Liver (tissue), 9 donors: ENCODE results near the gene GALNT9. TPM values are rescaled to one million over a fixed set of nuclear protein-coding genes. Genes with fewer than 3 reads are reported as not detected.

ENCODE experiments used
- DNase-seq: peaks from one replicate; pipeline ENCODE4 v3.0.0-alpha.2; 2017; ENCODE audit warnings: low spot score
- H3K27ac ChIP-seq, 2 donors: one replicate each; pipeline ENCODE4 v1.7.0; 2013; ENCODE audit warnings: inconsistent platforms in 2 of 2, low read length in 2 of 2, control low read depth in 1 of 2, low read depth in 1 of 2, mild to moderate bottlenecking in 1 of 2
- H3K27me3 ChIP-seq, 4 donors: one replicate each; pipeline versions ENCODE4 v1.6.1 to v1.7.0; 2013; ENCODE audit warnings: low read length in 3 of 4, inconsistent platforms in 1 of 4, mild to moderate bottlenecking in 1 of 4, moderate library complexity in 1 of 4; ENCODE audit not compliant: control insufficient read depth in 4 of 4, insufficient read depth in 4 of 4
- H3K36me3 ChIP-seq, 4 donors: one replicate each; pipeline versions ENCODE4 v1.6.1 to v1.7.0; 2013; ENCODE audit warnings: low read length in 3 of 4, mild to moderate bottlenecking in 3 of 4, low read depth in 1 of 4, moderate library complexity in 1 of 4; ENCODE audit not compliant: control insufficient read depth in 4 of 4, insufficient read depth in 3 of 4
- H3K4me1 ChIP-seq, 4 donors: one replicate each; pipeline versions ENCODE4 v1.6.1 to v1.7.0; 2013; ENCODE audit warnings: low read length in 3 of 4, mild to moderate bottlenecking in 3 of 4, moderate library complexity in 1 of 4; ENCODE audit not compliant: control insufficient read depth in 4 of 4, insufficient read depth in 4 of 4
- H3K4me3 ChIP-seq, 3 donors: one replicate each; pipeline versions ENCODE4 v1.6.1 to v1.7.0; 2013; ENCODE audit warnings: low read length in 3 of 3, control low read depth in 1 of 3, low read depth in 1 of 3, mild to moderate bottlenecking in 1 of 3
- H3K9ac ChIP-seq, 2 donors: one replicate each; pipeline ENCODE4 v1.7.0; 2013; ENCODE audit warnings: low read length in 2 of 2, mild to moderate bottlenecking in 2 of 2, moderate library complexity in 2 of 2, control low read depth in 1 of 2, low read depth in 1 of 2
- H3K9me3 ChIP-seq, 4 donors: one replicate each; pipeline versions ENCODE4 v1.6.1 to v1.7.0; 2013; ENCODE audit warnings: low read length in 3 of 4; ENCODE audit not compliant: control insufficient read depth in 4 of 4
- EGR1 ChIP-seq, 2 donors: IDR thresholded peaks; 2 replicates each; pipeline ENCODE4 v1.6.1; 2016 to 2018; ENCODE audit warnings: antibody characterized with exemption in 2 of 2, low read depth in 2 of 2
- FOXA1 ChIP-seq: IDR thresholded peaks from 2 replicates; pipeline ENCODE4 v1.6.1; 2016; ENCODE audit warnings: antibody characterized with exemption
- FOXA2 ChIP-seq: IDR thresholded peaks from 2 replicates; pipeline ENCODE4 v1.6.1; 2016; ENCODE audit warnings: antibody characterized with exemption
- GABPA ChIP-seq, 2 donors: IDR thresholded peaks in 1 of 2; conservative IDR thresholded peaks in 1 of 2; 2 replicates each; pipeline ENCODE4 v1.6.1; 2016; ENCODE audit warnings: antibody characterized with exemption in 2 of 2, mild to moderate bottlenecking in 1 of 2, moderate library complexity in 1 of 2
- HNF4A ChIP-seq, 2 donors: conservative IDR thresholded peaks; 2 replicates each; pipeline ENCODE4 v1.6.1; 2016; ENCODE audit warnings: antibody characterized with exemption in 2 of 2, mild to moderate bottlenecking in 2 of 2
- HNF4G ChIP-seq: IDR thresholded peaks from 2 replicates; pipeline ENCODE4 v1.6.1; 2016; ENCODE audit warnings: antibody characterized with exemption
- JUND ChIP-seq, 2 donors: IDR thresholded peaks; 2 replicates each; pipeline ENCODE4 v1.6.1; 2016; ENCODE audit warnings: antibody characterized with exemption in 2 of 2
- NR2F2 ChIP-seq: IDR thresholded peaks from 2 replicates; pipeline ENCODE4 v1.6.1; 2016; ENCODE audit warnings: antibody characterized with exemption
- RXRA ChIP-seq, 2 donors: IDR thresholded peaks; 2 replicates each; pipeline ENCODE4 v1.6.1; 2017 to 2018; ENCODE audit warnings: antibody characterized with exemption in 2 of 2, mild to moderate bottlenecking in 1 of 2
- SP1 ChIP-seq: IDR thresholded peaks from 2 replicates; pipeline ENCODE4 v1.6.1; 2018; ENCODE audit warnings: antibody characterized with exemption, mild to moderate bottlenecking
- TAF1 ChIP-seq: conservative IDR thresholded peaks from 2 replicates; pipeline ENCODE4 v1.6.1; 2016; ENCODE audit warnings: antibody characterized with exemption, mild to moderate bottlenecking
- YY1 ChIP-seq: IDR thresholded peaks from 2 replicates; pipeline ENCODE4 v1.6.1; 2016; ENCODE audit warnings: antibody characterized with exemption, mild to moderate bottlenecking
- WGBS: extraction: QIAGEN DNeasy Blood & Tissue Kit; methylation state at CpG from one replicate; pipeline ENCODE4 v1.1.7; 2013; 5-methylcytosine and 5-hydroxymethylcytosine counted together
- polyA plus RNA-seq, 2 donors: library from polyadenylated mRNA; stranded (reverse) in 1 of 2; unstranded in 1 of 2; fragments of 200-250 nt in 1 of 2; fragments of >200 nt in 1 of 2; fragmentation: Nextera tagmentation in 1 of 2; extraction: Ambion mirVana in 1 of 2; gene quantifications; one replicate each; pipeline versions ENCODE4 v1.2.1 to v1.2.3, GENCODE V29; 2013 to 2015
- total RNA-seq, 2 donors: library from RNA; depleted of rRNA; stranded (reverse); fragments of >200 nt; gene quantifications; one replicate each; pipeline ENCODE4 v1.2.3, GENCODE V29; 2014
- TF ChIP-seq, protein P1 (sequence below): fragments of 150-350 bp; IDR thresholded peaks from 2 replicates; pipeline ENCODE4 v1.5.1; 2017; ENCODE audit warnings: improper control_type of control experiment, low read depth, low read length; ENCODE audit not compliant: missing input control
- TF ChIP-seq, protein P2 (sequence below): IDR thresholded peaks from 2 replicates; pipeline ENCODE4 v1.6.1; 2016; ENCODE audit warnings: antibody characterized with exemption, mild to moderate bottlenecking
- donor health status: healthy.
- donor health status: healthy.
- donor health status: healthy.
- donor health status: healthy.
- donor health status: healthy.

The GALNT9 gene
- total and polyA plus RNA-seq, 4 donors = 0.05 to 0.25 (median 0.09) TPM; not detected in 1

DNA sequence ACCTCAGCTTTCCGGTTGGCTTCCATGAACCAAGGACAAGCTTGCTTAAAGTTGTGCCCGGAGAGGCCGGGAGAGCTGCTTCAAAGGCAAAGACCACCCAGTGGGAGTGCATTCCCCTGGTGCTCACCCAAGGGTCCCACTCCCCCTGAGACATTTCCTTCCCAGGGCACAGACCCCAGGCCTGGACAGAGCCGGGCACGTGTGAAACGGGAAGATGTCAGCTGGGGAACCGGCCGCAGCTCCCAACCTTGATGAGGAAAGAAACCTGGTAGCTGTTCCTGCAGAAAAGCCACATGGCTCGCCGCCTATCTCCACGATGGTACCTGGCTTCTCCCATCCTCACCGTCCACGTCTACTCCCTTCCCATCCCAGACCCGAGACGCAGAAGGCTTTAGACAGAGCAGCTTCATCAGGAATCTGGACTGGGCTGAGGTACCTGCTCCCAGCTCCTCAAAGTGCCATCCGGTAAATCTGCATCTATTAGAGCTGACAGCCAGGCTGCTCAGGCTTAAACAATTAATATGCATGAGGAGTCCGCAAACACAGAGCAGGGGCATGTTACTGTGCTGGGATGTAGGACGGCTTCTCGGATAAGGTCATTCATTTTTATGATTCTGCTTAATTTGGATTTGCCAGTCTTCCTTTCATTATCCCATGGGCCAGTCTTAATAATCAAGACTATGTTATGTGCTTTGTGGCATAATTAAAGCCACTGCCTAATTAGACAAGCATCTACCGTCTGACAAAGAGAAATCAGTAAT lies 53.1 kb downstream of the GALNT9 start:
- no peak for TF ChIP-seq GABPA (IDR thresholded peaks at IDR 0.05 in 1 of 2, conservative IDR thresholded peaks at IDR 0.05 in 1 of 2)
- no peak for TF ChIP-seq YY1
- TF ChIP-seq, protein P1, sequence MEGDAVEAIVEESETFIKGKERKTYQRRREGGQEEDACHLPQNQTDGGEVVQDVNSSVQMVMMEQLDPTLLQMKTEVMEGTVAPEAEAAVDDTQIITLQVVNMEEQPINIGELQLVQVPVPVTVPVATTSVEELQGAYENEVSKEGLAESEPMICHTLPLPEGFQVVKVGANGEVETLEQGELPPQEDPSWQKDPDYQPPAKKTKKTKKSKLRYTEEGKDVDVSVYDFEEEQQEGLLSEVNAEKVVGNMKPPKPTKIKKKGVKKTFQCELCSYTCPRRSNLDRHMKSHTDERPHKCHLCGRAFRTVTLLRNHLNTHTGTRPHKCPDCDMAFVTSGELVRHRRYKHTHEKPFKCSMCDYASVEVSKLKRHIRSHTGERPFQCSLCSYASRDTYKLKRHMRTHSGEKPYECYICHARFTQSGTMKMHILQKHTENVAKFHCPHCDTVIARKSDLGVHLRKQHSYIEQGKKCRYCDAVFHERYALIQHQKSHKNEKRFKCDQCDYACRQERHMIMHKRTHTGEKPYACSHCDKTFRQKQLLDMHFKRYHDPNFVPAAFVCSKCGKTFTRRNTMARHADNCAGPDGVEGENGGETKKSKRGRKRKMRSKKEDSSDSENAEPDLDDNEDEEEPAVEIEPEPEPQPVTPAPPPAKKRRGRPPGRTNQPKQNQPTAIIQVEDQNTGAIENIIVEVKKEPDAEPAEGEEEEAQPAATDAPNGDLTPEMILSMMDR = no peak
- TF ChIP-seq FOXA1 = no peak
- Histone ChIP-seq H3K27me3 (no peaks in the 10 kb centered on the region), H3K27ac (no peak overlapping the region), H3K9me3 (no peaks in the 10 kb centered on the region), H3K36me3 (no peaks in the 10 kb centered on the region), H3K9ac (no peak overlapping the region), H3K4me3 (no peak overlapping the region), H3K4me1 (peaks cover 0 to 14% (median 2%) of the 10 kb centered on the region in 4 donors)
- WGBS = 78% methylated on average over 20 of the region's 20 CpGs
- DNase-seq = no peak

DNA sequence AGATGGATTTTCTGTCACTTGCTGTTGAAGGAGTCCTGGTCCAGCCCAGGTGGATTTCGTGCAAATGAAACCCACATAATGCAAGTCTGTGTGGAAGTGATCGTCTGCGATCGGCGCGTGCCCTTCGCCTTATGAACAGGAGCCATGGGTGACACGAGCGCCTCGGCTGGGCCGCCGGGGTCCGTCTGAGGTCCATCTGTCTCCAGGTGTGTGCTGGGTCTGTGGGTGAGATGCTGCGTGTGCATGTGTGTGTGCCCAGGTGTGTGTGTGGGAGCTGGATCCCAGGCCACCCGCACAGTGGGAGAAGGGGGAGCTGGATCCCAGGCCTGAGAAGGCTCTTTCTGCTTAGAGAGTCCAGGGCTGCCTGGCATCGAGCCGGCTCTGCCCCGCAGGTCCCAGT lies 53.8 kb downstream of the GALNT9 start:
- no peaks in the 10 kb centered on the region for H3K36me3 ChIP-seq
- no peaks in the 10 kb centered on the region for H3K9me3 ChIP-seq
- H3K9ac ChIP-seq = no peak overlapping the region
- no peak for DNase-seq
- TF ChIP-seq RXRA (IDR thresholded peaks at IDR 0.05) = no peak
- no peak for TF ChIP-seq NR2F2
- TF ChIP-seq JUND (IDR thresholded peaks at IDR 0.05) = no peak
- TF ChIP-seq SP1 = no peak
- no peak for TF ChIP-seq YY1
- no peak for TF ChIP-seq HNF4A (conservative IDR thresholded peaks at IDR 0.05)
- TF ChIP-seq, protein P1 = no peak
- TF ChIP-seq, protein P2, sequence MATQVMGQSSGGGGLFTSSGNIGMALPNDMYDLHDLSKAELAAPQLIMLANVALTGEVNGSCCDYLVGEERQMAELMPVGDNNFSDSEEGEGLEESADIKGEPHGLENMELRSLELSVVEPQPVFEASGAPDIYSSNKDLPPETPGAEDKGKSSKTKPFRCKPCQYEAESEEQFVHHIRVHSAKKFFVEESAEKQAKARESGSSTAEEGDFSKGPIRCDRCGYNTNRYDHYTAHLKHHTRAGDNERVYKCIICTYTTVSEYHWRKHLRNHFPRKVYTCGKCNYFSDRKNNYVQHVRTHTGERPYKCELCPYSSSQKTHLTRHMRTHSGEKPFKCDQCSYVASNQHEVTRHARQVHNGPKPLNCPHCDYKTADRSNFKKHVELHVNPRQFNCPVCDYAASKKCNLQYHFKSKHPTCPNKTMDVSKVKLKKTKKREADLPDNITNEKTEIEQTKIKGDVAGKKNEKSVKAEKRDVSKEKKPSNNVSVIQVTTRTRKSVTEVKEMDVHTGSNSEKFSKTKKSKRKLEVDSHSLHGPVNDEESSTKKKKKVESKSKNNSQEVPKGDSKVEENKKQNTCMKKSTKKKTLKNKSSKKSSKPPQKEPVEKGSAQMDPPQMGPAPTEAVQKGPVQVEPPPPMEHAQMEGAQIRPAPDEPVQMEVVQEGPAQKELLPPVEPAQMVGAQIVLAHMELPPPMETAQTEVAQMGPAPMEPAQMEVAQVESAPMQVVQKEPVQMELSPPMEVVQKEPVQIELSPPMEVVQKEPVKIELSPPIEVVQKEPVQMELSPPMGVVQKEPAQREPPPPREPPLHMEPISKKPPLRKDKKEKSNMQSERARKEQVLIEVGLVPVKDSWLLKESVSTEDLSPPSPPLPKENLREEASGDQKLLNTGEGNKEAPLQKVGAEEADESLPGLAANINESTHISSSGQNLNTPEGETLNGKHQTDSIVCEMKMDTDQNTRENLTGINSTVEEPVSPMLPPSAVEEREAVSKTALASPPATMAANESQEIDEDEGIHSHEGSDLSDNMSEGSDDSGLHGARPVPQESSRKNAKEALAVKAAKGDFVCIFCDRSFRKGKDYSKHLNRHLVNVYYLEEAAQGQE = no peak
- TF ChIP-seq HNF4G = no peak
- TF ChIP-seq EGR1 (IDR thresholded peaks at IDR 0.05; ENCODE audit: low read depth in 2 of 2) = no peak
- no peak for TF ChIP-seq TAF1
- no peak for TF ChIP-seq GABPA (IDR thresholded peaks at IDR 0.05 in 1 of 2, conservative IDR thresholded peaks at IDR 0.05 in 1 of 2)
- TF ChIP-seq FOXA2 = no peak
- peaks cover 0 to 14% (median 2%) of the 10 kb centered on the region in 4 donors for H3K4me1 ChIP-seq
- no peaks in the 10 kb centered on the region for H3K27me3 ChIP-seq
- no peak overlapping the region for H3K27ac ChIP-seq
- H3K4me3 ChIP-seq = no peak overlapping the region
- 85% methylated on average over 18 of the region's 18 CpGs for WGBS
